SK-N-SH treated with all-trans-retinoic acid at 6 μM for 48 hours (cell line): ENCODE results near the gene ERVK3-1.

Experiments
- ARNTL ChIP-seq: fragments of 450-650 bp; formaldehyde crosslinking; IDR thresholded peaks from 2 replicates; pipeline ENCODE4 v1.5.0; 2020; ENCODE audit warnings: low read depth, mild to moderate bottlenecking, moderate library complexity, borderline replicate concordance
- ESRRG ChIP-seq: fragments of 250-450 bp; sonication (Bioruptor Pico); IDR thresholded peaks from 2 replicates; pipeline ENCODE4 v1.6.1; 2021; ENCODE audit warnings: mild to moderate bottlenecking
- TOX ChIP-seq: fragments of 250-450 bp; sonication (Bioruptor Pico); IDR thresholded peaks from 2 replicates; pipeline ENCODE4 v1.8.0; 2021; ENCODE audit warnings: mild to moderate bottlenecking, moderate library complexity, borderline replicate concordance
- ZFP3 ChIP-seq: fragments of 250-450 bp; sonication (Bioruptor Pico); IDR thresholded peaks from 2 replicates; pipeline ENCODE4 v1.5.0; 2020; ENCODE audit warnings: mild to moderate bottlenecking, moderate library complexity
- TF ChIP-seq, protein P1 (sequence below): fragments of 250-450 bp; sonication (Bioruptor Pico); IDR thresholded peaks from 2 replicates; pipeline ENCODE4 v1.8.0; 2020; ENCODE audit warnings: mild to moderate bottlenecking, moderate library complexity, borderline replicate concordance

DNA sequence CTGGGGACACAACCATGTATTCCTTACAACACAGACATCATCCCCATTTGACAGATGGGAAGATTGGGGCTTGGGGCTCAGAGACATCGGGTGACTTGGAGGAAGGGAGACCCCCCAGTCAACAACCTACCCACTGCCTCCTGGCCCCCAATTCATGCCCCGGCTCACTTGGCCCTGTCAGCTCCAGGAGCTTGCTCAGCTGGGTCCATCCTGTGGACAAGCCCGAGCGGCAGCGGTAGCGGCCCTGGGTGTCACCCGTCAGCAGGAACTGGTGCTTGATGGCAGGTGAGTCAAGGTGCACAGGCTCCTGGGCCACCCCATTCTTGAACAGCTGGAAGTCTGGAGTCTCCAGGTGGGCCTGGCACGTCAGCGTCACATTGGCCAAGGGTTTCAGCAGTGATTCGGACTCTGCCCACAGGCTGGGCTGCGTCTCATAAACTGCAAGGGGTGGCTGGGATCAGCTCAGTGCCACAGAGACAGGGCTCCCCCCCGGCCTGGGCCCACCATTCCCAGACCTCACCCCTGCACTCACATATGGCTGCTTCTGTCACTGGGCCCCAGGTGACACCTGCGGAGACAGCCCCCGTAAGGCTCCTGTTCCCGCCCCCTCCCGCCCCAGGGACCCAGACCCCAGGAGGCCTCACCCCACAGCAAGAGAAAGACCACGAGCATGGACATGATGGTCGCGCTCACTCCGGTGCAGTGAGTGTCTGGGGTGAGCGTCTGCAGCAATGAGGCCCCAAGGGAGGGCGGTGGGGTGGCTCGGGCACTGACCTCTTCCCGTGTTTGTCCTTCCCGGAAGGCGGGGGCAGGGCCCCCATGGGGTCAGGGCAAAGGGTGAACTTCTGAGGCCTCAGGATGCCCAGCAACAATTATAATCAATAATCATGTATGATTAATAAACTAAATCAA lies 47.8 kb downstream of the ERVK3-1 start, which contains the start of gene A1BG:
- no peak for TF ChIP-seq ESRRG (CRISPR knock-in tag)
- no peak for TF ChIP-seq ARNTL
- TF ChIP-seq, protein P1, sequence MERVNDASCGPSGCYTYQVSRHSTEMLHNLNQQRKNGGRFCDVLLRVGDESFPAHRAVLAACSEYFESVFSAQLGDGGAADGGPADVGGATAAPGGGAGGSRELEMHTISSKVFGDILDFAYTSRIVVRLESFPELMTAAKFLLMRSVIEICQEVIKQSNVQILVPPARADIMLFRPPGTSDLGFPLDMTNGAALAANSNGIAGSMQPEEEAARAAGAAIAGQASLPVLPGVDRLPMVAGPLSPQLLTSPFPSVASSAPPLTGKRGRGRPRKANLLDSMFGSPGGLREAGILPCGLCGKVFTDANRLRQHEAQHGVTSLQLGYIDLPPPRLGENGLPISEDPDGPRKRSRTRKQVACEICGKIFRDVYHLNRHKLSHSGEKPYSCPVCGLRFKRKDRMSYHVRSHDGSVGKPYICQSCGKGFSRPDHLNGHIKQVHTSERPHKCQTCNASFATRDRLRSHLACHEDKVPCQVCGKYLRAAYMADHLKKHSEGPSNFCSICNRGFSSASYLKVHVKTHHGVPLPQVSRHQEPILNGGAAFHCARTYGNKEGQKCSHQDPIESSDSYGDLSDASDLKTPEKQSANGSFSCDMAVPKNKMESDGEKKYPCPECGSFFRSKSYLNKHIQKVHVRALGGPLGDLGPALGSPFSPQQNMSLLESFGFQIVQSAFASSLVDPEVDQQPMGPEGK (CRISPR knock-in tag) = no peak
- TF ChIP-seq ZFP3 (CRISPR knock-in tag) = no peak
- no peak for TF ChIP-seq TOX (CRISPR knock-in tag)
